ENCODE data around the gene NRXN3. TPM values are rescaled to one million over a fixed set of nuclear protein-coding genes. Genes with fewer than 3 reads are reported as not detected.

NRXN3 gene
- total and polyA plus RNA-seq, 2 donors (not counting 1 experiment from before 2014, with no cell fraction given), result not detected

DNA sequence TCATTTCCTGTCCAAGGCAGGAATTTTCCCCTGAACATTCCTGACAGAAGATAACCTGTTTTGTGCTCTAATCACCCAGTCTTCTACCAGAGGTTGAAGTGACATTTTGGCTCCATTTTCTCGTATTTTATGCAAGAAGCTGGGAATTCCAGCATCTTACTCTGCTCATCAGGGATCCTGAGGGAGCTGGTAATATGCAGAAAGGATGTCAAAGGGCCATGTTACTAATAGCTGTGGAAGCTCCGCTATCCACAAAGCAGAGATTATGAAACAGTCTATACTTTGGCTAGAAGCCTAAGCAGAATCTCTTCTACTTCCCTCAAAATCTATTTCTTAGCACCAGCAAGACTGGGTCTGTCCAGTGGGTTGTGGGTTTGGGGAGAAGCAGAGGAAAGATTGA is 1428.2 kb downstream of the NRXN3 start:
- Mint-ChIP-seq H3K4me3 (no peak overlapping the region), H3K4me1 (no peaks in the 10 kb centered on the region), H3K27ac (no peak overlapping the region), H3K27me3 (no peaks in the 10 kb centered on the region), H3K9me3 (ENCODE audit: insufficient read depth) (no peaks in the 10 kb centered on the region)
- WGBS (ENCODE audit: insufficient coverage), result no CpG with 5 or more reads among the region's 2 CpGs
- Histone ChIP-seq H3K36me3 (replicated peaks in 1 of 2; ENCODE audit: control extremely low read depth in 1 of 2, control insufficient read depth in 1 of 2, extremely low read depth in 1 of 2, insufficient read depth in 2 of 2, low read length in 1 of 2) (no peaks in the 10 kb centered on the region), H3K27me3 (replicated peaks in 1 of 4; ENCODE audit: control extremely low read depth in 1 of 4, control insufficient read depth in 3 of 4, insufficient read depth in 4 of 4, low read length in 3 of 4) (no peaks in the 10 kb centered on the region), H4K20me1 (ENCODE audit: control insufficient read depth, insufficient read depth, low read length, poor library complexity, severe bottlenecking) (no peaks in the 10 kb centered on the region), H3K4me3 (ENCODE audit: control extremely low read depth in 1 of 5, extremely low read depth in 1 of 5, insufficient read depth in 1 of 5, low read depth in 2 of 5, low read length in 4 of 5) (no peak overlapping the region), H3K4me2 (replicated peaks; ENCODE audit: low read depth, low read length, poor library complexity, severe bottlenecking) (no peak overlapping the region), H2AFZ (ENCODE audit: insufficient read depth, low read depth, low read length, poor library complexity, severe bottlenecking) (no peak overlapping the region), H3K27ac (ENCODE audit: low read length in 2 of 2) (no peak overlapping the region), H3K9ac (ENCODE audit: low read length) (no peak overlapping the region), H3K9me3 (ENCODE audit: control extremely low read depth in 1 of 3, control insufficient read depth in 2 of 3, insufficient read depth in 1 of 3, low read length in 2 of 3) (no peaks in the 10 kb centered on the region), H3K79me2 (ENCODE audit: control insufficient read depth, insufficient read depth, low read length) (no peaks in the 10 kb centered on the region), H3K4me1 (ENCODE audit: control insufficient read depth in 2 of 2, insufficient read depth in 2 of 2, low read length in 2 of 2) (no peaks in the 10 kb centered on the region)
- DNase-seq, result no peak
- TF ChIP-seq, protein P1, sequence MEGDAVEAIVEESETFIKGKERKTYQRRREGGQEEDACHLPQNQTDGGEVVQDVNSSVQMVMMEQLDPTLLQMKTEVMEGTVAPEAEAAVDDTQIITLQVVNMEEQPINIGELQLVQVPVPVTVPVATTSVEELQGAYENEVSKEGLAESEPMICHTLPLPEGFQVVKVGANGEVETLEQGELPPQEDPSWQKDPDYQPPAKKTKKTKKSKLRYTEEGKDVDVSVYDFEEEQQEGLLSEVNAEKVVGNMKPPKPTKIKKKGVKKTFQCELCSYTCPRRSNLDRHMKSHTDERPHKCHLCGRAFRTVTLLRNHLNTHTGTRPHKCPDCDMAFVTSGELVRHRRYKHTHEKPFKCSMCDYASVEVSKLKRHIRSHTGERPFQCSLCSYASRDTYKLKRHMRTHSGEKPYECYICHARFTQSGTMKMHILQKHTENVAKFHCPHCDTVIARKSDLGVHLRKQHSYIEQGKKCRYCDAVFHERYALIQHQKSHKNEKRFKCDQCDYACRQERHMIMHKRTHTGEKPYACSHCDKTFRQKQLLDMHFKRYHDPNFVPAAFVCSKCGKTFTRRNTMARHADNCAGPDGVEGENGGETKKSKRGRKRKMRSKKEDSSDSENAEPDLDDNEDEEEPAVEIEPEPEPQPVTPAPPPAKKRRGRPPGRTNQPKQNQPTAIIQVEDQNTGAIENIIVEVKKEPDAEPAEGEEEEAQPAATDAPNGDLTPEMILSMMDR (IDR thresholded peaks at IDR 0.05), result no peak
- no peak for TF ChIP-seq EZH2 (IDR thresholded peaks at IDR 0.05; ENCODE audit: borderline replicate concordance, insufficient read depth, low read depth, low read length, poor library complexity, severe bottlenecking)
- intact Hi-C loops (cut with micrococcal nuclease), result no loop called here
- ChIA-PET POLR2A (no interaction called here), CTCF (no interaction called here)
- ATAC-seq (ENCODE audit: low read depth), result no peak

DNA sequence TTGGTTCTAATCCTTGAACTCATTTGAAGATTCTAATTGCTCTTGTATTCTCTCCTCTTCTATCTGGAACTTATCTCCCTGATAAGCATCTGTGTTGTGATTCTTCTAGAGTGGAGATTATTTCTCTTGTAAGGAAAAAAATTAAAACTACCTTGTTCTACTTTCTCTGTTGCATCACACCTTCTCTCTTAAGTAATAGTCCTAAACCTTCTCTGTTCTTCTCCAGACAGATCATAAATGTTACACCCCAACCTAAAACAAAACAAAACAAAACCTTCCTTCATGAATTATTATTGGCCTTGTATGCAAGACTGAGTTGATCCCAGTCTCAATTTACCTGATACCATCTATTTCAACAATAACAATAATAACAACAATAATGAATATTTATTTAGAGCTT is 1429.1 kb downstream of the NRXN3 start:
- Histone ChIP-seq H3K79me2 (ENCODE audit: control insufficient read depth, insufficient read depth, low read length) (no peaks in the 10 kb centered on the region), H3K9me3 (ENCODE audit: control extremely low read depth in 1 of 3, control insufficient read depth in 2 of 3, insufficient read depth in 1 of 3, low read length in 2 of 3) (no peaks in the 10 kb centered on the region), H3K27me3 (replicated peaks in 1 of 4; ENCODE audit: control extremely low read depth in 1 of 4, control insufficient read depth in 3 of 4, insufficient read depth in 4 of 4, low read length in 3 of 4) (no peaks in the 10 kb centered on the region), H3K4me3 (ENCODE audit: control extremely low read depth in 1 of 5, extremely low read depth in 1 of 5, insufficient read depth in 1 of 5, low read depth in 2 of 5, low read length in 4 of 5) (no peak overlapping the region), H3K9ac (ENCODE audit: low read length) (no peak overlapping the region), H3K4me2 (replicated peaks; ENCODE audit: low read depth, low read length, poor library complexity, severe bottlenecking) (no peak overlapping the region), H3K4me1 (ENCODE audit: control insufficient read depth in 2 of 2, insufficient read depth in 2 of 2, low read length in 2 of 2) (no peaks in the 10 kb centered on the region), H2AFZ (ENCODE audit: insufficient read depth, low read depth, low read length, poor library complexity, severe bottlenecking) (no peak overlapping the region), H3K27ac (ENCODE audit: low read length in 2 of 2) (no peak overlapping the region), H4K20me1 (ENCODE audit: control insufficient read depth, insufficient read depth, low read length, poor library complexity, severe bottlenecking) (no peaks in the 10 kb centered on the region), H3K36me3 (replicated peaks in 1 of 2; ENCODE audit: control extremely low read depth in 1 of 2, control insufficient read depth in 1 of 2, extremely low read depth in 1 of 2, insufficient read depth in 2 of 2, low read length in 1 of 2) (no peaks in the 10 kb centered on the region)
- no peak for ATAC-seq (ENCODE audit: low read depth)
- Mint-ChIP-seq H3K4me1 (no peaks in the 10 kb centered on the region), H3K27me3 (no peaks in the 10 kb centered on the region), H3K4me3 (no peak overlapping the region), H3K27ac (no peak overlapping the region), H3K9me3 (ENCODE audit: insufficient read depth) (no peaks in the 10 kb centered on the region)
- TF ChIP-seq, protein P1 (IDR thresholded peaks at IDR 0.05), result no peak
- TF ChIP-seq EZH2 (IDR thresholded peaks at IDR 0.05; ENCODE audit: borderline replicate concordance, insufficient read depth, low read depth, low read length, poor library complexity, severe bottlenecking), result no peak
- POLR2A ChIA-PET, result no interaction called here
- intact Hi-C loops (cut with micrococcal nuclease), result no loop called here
- DNase-seq, result no peak
- CTCF ChIA-PET, result no interaction called here
